Measurements from ENCODE around the gene SERPINA5.

Gene SERPINA5

GRCh38 chr14:94595912-94596311 is 14.7 kb downstream of the SERPINA5 start:
- Histone ChIP-seq H2AFZ (ENCODE audit: low read depth, low read length) (no peak overlapping the region), H2BK12ac (ENCODE audit: low read length in 2 of 2) (no peak overlapping the region), H2BK5ac (ENCODE audit: low read depth, low read length, poor library complexity, severe bottlenecking) (no peak overlapping the region), H3K27ac (ENCODE audit: low read length, poor library complexity, severe bottlenecking) (no peak overlapping the region), H3K14ac (ENCODE audit: low read length in 2 of 2) (no peak overlapping the region), H4K8ac (ENCODE audit: low read length) (no peak overlapping the region), H3K36me3 (ENCODE audit: control insufficient read depth in 1 of 2, insufficient read depth in 2 of 2, low read depth in 1 of 2, low read length in 2 of 2) (no peaks in the 10 kb centered on the region), H3K4ac (ENCODE audit: low read depth in 1 of 2, low read length in 2 of 2) (no peak overlapping the region), H3K9ac (ENCODE audit: low read length) (no peak overlapping the region), H2BK15ac (ENCODE audit: low read depth, poor library complexity, severe bottlenecking) (no peak overlapping the region), H2BK120ac (ENCODE audit: low read depth, low read length) (no peak overlapping the region), H3K18ac (ENCODE audit: low read depth in 1 of 2, low read length in 2 of 2) (no peak overlapping the region), H3K4me2 (ENCODE audit: low read length, poor library complexity, severe bottlenecking) (no peak overlapping the region), H3K27me3 (ENCODE audit: control insufficient read depth in 1 of 2, insufficient read depth in 1 of 2, low read length in 2 of 2) (peaks cover 0 to 7% of the 10 kb centered on the region in 2 experiments), H2AK5ac (ENCODE audit: low read length, severe bottlenecking) (no peak overlapping the region), H3K4me1 (ENCODE audit: control insufficient read depth, insufficient read depth, low read depth, low read length) (peaks cover 24% of the 10 kb centered on the region), H3K79me1 (replicated peaks; ENCODE audit: low read length, poor library complexity, severe bottlenecking) (no peaks in the 10 kb centered on the region), H3K23ac (ENCODE audit: low read length in 2 of 2) (no peak overlapping the region), H3K4me3 (ENCODE audit: insufficient read depth in 1 of 2, low read depth in 1 of 2, low read length in 2 of 2) (no peak overlapping the region), H3K9me3 (ENCODE audit: control insufficient read depth, low read length) (no peaks in the 10 kb centered on the region), H4K91ac (ENCODE audit: low read length) (no peak overlapping the region)
- WGBS: 43% methylated on average over 2 of the region's 2 CpGs
- DNase-seq: no peak

DNA sequence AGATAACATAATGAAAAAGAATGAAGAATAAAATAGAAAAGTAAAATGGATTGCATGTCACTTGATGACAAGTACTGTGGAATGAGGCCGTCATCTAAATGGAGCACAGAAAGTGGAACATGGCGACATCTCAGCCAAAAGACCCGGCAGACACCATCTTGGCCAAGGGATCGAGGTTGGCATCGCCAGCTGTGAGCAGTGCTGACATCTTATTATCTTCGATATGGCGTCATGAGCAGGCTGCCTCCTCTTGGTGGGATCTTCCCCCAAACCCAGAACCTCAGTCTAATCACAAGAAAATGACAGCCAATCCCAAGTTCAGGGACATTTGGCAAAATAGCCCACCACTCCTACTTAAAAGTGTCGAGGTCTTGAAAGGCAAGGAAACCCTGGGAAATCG is 15.1 kb downstream of the SERPINA5 start:
- Histone ChIP-seq H3K14ac (ENCODE audit: low read length in 2 of 2) (no peak overlapping the region), H3K79me1 (replicated peaks; ENCODE audit: low read length, poor library complexity, severe bottlenecking) (no peaks in the 10 kb centered on the region), H3K4me1 (ENCODE audit: control insufficient read depth, insufficient read depth, low read depth, low read length) (peaks cover 24% of the 10 kb centered on the region), H4K8ac (ENCODE audit: low read length) (no peak overlapping the region), H2BK120ac (ENCODE audit: low read depth, low read length) (no peak overlapping the region), H2BK15ac (ENCODE audit: low read depth, poor library complexity, severe bottlenecking) (no peak overlapping the region), H3K9ac (ENCODE audit: low read length) (no peak overlapping the region), H3K4me3 (ENCODE audit: insufficient read depth in 1 of 2, low read depth in 1 of 2, low read length in 2 of 2) (no peak overlapping the region), H2BK5ac (ENCODE audit: low read depth, low read length, poor library complexity, severe bottlenecking) (no peak overlapping the region), H3K18ac (ENCODE audit: low read depth in 1 of 2, low read length in 2 of 2) (no peak overlapping the region), H3K9me3 (ENCODE audit: control insufficient read depth, low read length) (no peaks in the 10 kb centered on the region), H2AFZ (ENCODE audit: low read depth, low read length) (no peak overlapping the region), H3K23ac (ENCODE audit: low read length in 2 of 2) (no peak overlapping the region), H3K27me3 (ENCODE audit: control insufficient read depth in 1 of 2, insufficient read depth in 1 of 2, low read length in 2 of 2) (peaks cover 0 to 4% of the 10 kb centered on the region in 2 experiments), H2AK5ac (ENCODE audit: low read length, severe bottlenecking) (no peak overlapping the region), H2BK12ac (ENCODE audit: low read length in 2 of 2) (no peak overlapping the region), H4K91ac (ENCODE audit: low read length) (no peak overlapping the region), H3K4me2 (ENCODE audit: low read length, poor library complexity, severe bottlenecking) (no peak overlapping the region), H3K36me3 (ENCODE audit: control insufficient read depth in 1 of 2, insufficient read depth in 2 of 2, low read depth in 1 of 2, low read length in 2 of 2) (no peaks in the 10 kb centered on the region), H3K4ac (ENCODE audit: low read depth in 1 of 2, low read length in 2 of 2) (no peak overlapping the region), H3K27ac (ENCODE audit: low read length, poor library complexity, severe bottlenecking) (no peak overlapping the region)
- DNase-seq: no peak
- 77% methylated on average over 9 of the region's 9 CpGs for WGBS

DNA sequence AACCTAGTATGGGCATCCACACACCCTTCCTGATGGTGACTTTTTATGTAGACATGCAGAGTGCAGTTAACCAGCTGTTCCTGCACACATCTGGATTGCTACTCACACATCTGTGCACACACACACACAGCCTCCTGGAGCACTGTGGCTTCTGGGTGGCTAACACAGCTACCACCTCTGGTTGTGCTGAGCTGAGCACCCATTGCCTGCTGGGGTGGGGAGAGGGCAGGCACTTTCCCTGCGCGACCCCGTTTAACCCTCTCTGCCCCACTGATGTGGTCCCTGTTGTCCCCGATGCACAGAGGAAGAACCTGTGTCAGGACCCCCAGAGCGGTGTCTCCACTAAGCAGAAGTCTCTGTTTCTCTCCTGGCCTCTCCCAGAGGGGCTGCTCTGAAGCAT is 16.6 kb downstream of the SERPINA5 start:
- Histone ChIP-seq H3K14ac (ENCODE audit: low read length in 2 of 2) (no peak overlapping the region), H4K91ac (ENCODE audit: low read length) (peak overlapping the region; percentile 35), H3K79me1 (replicated peaks; ENCODE audit: low read length, poor library complexity, severe bottlenecking) (no peaks in the 10 kb centered on the region), H3K36me3 (ENCODE audit: control insufficient read depth in 1 of 2, insufficient read depth in 2 of 2, low read depth in 1 of 2, low read length in 2 of 2) (no peaks in the 10 kb centered on the region), H2AFZ (ENCODE audit: low read depth, low read length) (no peak overlapping the region), H3K4me1 (ENCODE audit: control insufficient read depth, insufficient read depth, low read depth, low read length) (peaks cover 30% of the 10 kb centered on the region), H3K9me3 (ENCODE audit: control insufficient read depth, low read length) (no peaks in the 10 kb centered on the region), H2BK120ac (ENCODE audit: low read depth, low read length) (no peak overlapping the region), H3K4me3 (ENCODE audit: insufficient read depth in 1 of 2, low read depth in 1 of 2, low read length in 2 of 2) (no peak overlapping the region), H3K4me2 (ENCODE audit: low read length, poor library complexity, severe bottlenecking) (no peak overlapping the region), H4K8ac (ENCODE audit: low read length) (no peak overlapping the region), H3K23ac (ENCODE audit: low read length in 2 of 2) (no peak overlapping the region), H3K18ac (ENCODE audit: low read depth in 1 of 2, low read length in 2 of 2) (no peak overlapping the region), H2BK15ac (ENCODE audit: low read depth, poor library complexity, severe bottlenecking) (no peak overlapping the region), H3K4ac (ENCODE audit: low read depth in 1 of 2, low read length in 2 of 2) (no peak overlapping the region), H2BK12ac (ENCODE audit: low read length in 2 of 2) (no peak overlapping the region), H3K27ac (ENCODE audit: low read length, poor library complexity, severe bottlenecking) (no peak overlapping the region), H2AK5ac (ENCODE audit: low read length, severe bottlenecking) (no peak overlapping the region), H3K27me3 (ENCODE audit: control insufficient read depth in 1 of 2, insufficient read depth in 1 of 2, low read length in 2 of 2) (no peaks in the 10 kb centered on the region), H3K9ac (ENCODE audit: low read length) (no peak overlapping the region), H2BK5ac (ENCODE audit: low read depth, low read length, poor library complexity, severe bottlenecking) (no peak overlapping the region)
- 91% methylated on average over 5 of the region's 5 CpGs for WGBS
- DNase-seq: no peak

DNA sequence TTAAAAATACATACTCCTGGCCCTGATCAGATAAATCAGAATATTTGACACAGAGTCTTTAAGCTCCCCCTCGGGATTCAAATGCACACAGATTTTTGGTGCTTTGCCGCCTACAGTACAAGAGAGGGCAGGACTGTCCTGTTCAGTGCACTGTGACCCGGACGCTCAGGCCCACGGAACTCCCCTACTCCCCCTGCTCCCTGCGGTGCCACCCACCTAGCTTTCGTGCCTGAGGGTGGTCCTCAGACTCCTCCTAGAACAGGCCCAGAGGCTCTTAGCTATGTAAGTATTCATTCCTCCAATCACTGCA is 17.2 kb downstream of the SERPINA5 start:
- Histone ChIP-seq H2BK15ac (ENCODE audit: low read depth, poor library complexity, severe bottlenecking) (no peak overlapping the region), H2AK5ac (ENCODE audit: low read length, severe bottlenecking) (peak overlapping the region; percentile 57), H2AFZ (ENCODE audit: low read depth, low read length) (no peak overlapping the region), H4K8ac (ENCODE audit: low read length) (no peak overlapping the region), H3K9ac (ENCODE audit: low read length) (no peak overlapping the region), H3K4ac (ENCODE audit: low read depth in 1 of 2, low read length in 2 of 2) (no peak overlapping the region), H3K14ac (ENCODE audit: low read length in 2 of 2) (no peak overlapping the region), H2BK12ac (ENCODE audit: low read length in 2 of 2) (peak overlapping the region in 1 of 2 experiments; percentile 3), H3K9me3 (ENCODE audit: control insufficient read depth, low read length) (no peaks in the 10 kb centered on the region), H3K23ac (ENCODE audit: low read length in 2 of 2) (no peak overlapping the region), H2BK5ac (ENCODE audit: low read depth, low read length, poor library complexity, severe bottlenecking) (no peak overlapping the region), H3K27me3 (ENCODE audit: control insufficient read depth in 1 of 2, insufficient read depth in 1 of 2, low read length in 2 of 2) (no peaks in the 10 kb centered on the region), H4K91ac (ENCODE audit: low read length) (peak overlapping the region; percentile 8), H3K79me1 (replicated peaks; ENCODE audit: low read length, poor library complexity, severe bottlenecking) (no peaks in the 10 kb centered on the region), H2BK120ac (ENCODE audit: low read depth, low read length) (no peak overlapping the region), H3K4me1 (ENCODE audit: control insufficient read depth, insufficient read depth, low read depth, low read length) (peaks cover 30% of the 10 kb centered on the region), H3K27ac (ENCODE audit: low read length, poor library complexity, severe bottlenecking) (no peak overlapping the region), H3K18ac (ENCODE audit: low read depth in 1 of 2, low read length in 2 of 2) (peak overlapping the region in 1 of 2 experiments; percentile 18), H3K4me3 (ENCODE audit: insufficient read depth in 1 of 2, low read depth in 1 of 2, low read length in 2 of 2) (no peak overlapping the region), H3K36me3 (ENCODE audit: control insufficient read depth in 1 of 2, insufficient read depth in 2 of 2, low read depth in 1 of 2, low read length in 2 of 2) (no peaks in the 10 kb centered on the region), H3K4me2 (ENCODE audit: low read length, poor library complexity, severe bottlenecking) (no peak overlapping the region)
- no peak for DNase-seq
- 72% methylated on average over 7 of the region's 7 CpGs for WGBS
